ENCODE data around the gene FUT8.

DNA sequence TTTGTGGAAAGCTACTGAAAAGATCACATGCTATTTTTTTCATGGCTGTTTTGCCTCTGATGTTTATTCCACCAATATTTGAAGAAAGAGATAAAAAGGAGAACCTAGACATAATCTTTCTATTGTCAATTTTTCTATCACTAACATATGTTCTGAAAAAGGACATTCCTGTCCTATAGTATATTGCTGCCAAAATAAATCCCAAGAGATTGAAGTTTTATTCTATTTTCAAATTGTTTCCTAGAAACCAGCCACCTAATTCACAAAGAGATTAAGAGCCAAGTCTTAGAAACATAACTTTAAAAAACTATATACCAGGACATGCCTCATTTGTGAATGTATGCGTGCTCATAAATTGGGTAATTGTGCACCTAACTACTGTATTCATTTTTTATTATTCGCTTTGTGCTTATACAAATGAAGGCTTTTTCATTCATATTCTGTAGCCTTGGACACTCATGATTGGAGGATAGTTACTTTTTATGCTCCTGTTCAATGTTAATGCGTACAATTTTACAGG, 200.7 kb downstream of the FUT8 start:
- TF ChIP-seq, protein P1, sequence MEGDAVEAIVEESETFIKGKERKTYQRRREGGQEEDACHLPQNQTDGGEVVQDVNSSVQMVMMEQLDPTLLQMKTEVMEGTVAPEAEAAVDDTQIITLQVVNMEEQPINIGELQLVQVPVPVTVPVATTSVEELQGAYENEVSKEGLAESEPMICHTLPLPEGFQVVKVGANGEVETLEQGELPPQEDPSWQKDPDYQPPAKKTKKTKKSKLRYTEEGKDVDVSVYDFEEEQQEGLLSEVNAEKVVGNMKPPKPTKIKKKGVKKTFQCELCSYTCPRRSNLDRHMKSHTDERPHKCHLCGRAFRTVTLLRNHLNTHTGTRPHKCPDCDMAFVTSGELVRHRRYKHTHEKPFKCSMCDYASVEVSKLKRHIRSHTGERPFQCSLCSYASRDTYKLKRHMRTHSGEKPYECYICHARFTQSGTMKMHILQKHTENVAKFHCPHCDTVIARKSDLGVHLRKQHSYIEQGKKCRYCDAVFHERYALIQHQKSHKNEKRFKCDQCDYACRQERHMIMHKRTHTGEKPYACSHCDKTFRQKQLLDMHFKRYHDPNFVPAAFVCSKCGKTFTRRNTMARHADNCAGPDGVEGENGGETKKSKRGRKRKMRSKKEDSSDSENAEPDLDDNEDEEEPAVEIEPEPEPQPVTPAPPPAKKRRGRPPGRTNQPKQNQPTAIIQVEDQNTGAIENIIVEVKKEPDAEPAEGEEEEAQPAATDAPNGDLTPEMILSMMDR (IDR thresholded peaks at IDR 0.05): no peak
- TF ChIP-seq EZH2 (IDR thresholded peaks at IDR 0.05) (no peak), EZH2phosphoT487 (IDR thresholded peaks at IDR 0.05) (no peak)

Measured in neural progenitor cell (in vitro differentiated cells).